Keratinocyte (primary cell): ENCODE results near the gene SDHAF2.

Experiments
- EZH2 ChIP-seq: IDR thresholded peaks from one replicate; pipeline ENCODE4 v1.6.1; 2012; ENCODE audit warnings: inconsistent platforms, mild to moderate bottlenecking, low read length, moderate library complexity
- TF ChIP-seq, protein P1 (sequence below), 3 experiments: IDR thresholded peaks in 1 of 3; conservative IDR thresholded peaks in 1 of 3; optimal IDR thresholded peaks in 1 of 3; 2 replicates in 2 of 3; 3 replicates in 1 of 3; pipeline versions ENCODE3 to v1.5.1; 2011; ENCODE audit warnings: low read length in 3 of 3, mild to moderate bottlenecking in 3 of 3, moderate library complexity in 2 of 3, control low read depth in 1 of 3, inconsistent platforms in 1 of 3; ENCODE audit not compliant: insufficient read depth in 2 of 3; ENCODE audit errors: extremely low read depth in 1 of 3

DNA sequence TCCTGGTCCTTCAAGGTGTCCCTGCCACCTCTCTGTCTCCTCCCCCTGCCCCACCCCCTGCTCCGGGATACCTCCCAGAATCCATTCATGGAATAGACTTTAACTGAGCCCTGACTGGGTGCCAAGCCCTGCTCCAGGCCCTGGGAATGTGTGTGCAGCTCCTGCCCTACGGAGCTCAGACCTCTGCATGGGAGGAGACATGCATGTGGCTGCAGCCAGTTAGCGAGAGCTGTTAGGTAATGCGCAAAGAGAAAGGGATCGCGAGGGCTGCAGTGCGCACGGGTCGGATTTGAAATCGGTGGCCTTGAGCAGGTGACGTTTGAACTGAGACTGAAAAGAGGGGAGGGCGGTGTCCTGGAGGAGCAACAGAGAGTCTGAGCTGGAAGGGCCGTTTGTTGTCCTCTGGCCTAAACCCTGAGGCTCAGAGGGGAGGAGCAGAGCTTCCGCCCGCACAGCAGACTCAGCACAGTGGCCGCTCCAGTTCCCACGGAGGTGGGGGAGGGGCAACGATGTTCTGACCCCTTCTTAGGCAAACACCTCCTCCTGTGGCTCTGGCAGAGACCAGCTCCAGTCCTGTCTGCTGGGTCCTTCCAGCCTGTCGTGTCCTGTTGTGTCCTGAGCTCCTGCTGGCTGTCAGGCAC lies 58.8 kb downstream of the SDHAF2 start:
- TF ChIP-seq, protein P1, sequence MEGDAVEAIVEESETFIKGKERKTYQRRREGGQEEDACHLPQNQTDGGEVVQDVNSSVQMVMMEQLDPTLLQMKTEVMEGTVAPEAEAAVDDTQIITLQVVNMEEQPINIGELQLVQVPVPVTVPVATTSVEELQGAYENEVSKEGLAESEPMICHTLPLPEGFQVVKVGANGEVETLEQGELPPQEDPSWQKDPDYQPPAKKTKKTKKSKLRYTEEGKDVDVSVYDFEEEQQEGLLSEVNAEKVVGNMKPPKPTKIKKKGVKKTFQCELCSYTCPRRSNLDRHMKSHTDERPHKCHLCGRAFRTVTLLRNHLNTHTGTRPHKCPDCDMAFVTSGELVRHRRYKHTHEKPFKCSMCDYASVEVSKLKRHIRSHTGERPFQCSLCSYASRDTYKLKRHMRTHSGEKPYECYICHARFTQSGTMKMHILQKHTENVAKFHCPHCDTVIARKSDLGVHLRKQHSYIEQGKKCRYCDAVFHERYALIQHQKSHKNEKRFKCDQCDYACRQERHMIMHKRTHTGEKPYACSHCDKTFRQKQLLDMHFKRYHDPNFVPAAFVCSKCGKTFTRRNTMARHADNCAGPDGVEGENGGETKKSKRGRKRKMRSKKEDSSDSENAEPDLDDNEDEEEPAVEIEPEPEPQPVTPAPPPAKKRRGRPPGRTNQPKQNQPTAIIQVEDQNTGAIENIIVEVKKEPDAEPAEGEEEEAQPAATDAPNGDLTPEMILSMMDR (optimal IDR thresholded peaks at IDR 0.05 in 1 of 3, IDR thresholded peaks at IDR 0.05 in 1 of 3, conservative IDR thresholded peaks at IDR 0.05 in 1 of 3; ENCODE audit: extremely low read depth in 1 of 3, insufficient read depth in 2 of 3, low read length in 3 of 3) = no peak
- TF ChIP-seq EZH2 = no peak
